Measurements from ENCODE around the gene PLEKHM3.

DNA sequence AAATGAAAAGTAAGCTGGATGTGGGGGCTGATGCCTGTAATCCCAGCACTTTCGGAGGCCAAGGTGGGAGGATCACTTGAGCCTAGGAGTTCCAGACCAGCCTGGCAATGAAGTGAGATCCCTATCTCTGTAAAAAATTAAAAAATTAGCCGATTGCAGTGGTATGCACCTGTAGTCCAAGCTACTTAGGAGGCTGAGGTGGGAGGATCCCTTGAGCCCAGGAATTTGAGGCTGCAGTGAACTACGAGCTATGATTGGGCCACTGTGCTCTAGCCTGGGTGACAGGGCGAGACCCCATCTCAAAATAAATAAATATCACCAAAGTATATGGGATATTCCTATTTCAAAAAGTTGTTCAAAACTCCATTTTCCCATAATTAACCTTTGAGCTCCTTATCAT is 154.5 kb downstream of the PLEKHM3 start:
- no peak for TF ChIP-seq POLR2A (IDR thresholded peaks at IDR 0.05)
- no peak for TF ChIP-seq CTCF (IDR thresholded peaks at IDR 0.05)

All from adrenal gland (tissue), 5 donors.